Measurements from ENCODE around the gene HSPA14. TPM values are rescaled to one million over a fixed set of nuclear protein-coding genes. Genes with fewer than 3 reads are reported as not detected.

Gene HSPA14
- total RNA-seq, 1 experiment from 2014 or later: 41.0 TPM

DNA sequence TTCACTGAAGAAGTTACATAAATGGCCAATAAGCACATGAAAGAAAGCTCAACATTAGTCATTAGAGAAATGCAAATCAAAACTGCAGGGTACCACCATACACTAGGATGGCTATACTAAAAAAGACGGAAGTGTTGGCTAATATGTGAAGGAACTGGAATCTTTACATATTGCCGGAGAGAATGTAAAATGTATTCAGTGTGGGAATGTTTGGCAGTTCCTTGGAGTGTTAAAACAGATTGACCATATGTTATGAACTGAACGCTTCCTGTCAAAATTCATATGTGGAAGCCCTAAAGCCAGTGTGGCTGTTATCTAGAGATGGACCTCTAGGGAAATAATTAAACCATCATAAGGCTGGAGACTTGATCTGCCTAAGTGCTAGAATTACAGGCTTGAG, 73.7 kb downstream of the HSPA14 start:
- H4K91ac ChIP-seq (ENCODE audit: insufficient read length, low read depth, low read length): no peak overlapping the region
- H3K4me2 ChIP-seq (ENCODE audit: insufficient read depth, insufficient read length, low read length): no peak overlapping the region
- H4K8ac ChIP-seq (replicated peaks; ENCODE audit: insufficient read length, low read depth, low read length): no peak overlapping the region
- no peak overlapping the region for H3K27ac ChIP-seq (ENCODE audit: insufficient read length, low read depth, low read length)
- H2BK120ac ChIP-seq (ENCODE audit: low read depth, low read length, poor library complexity, severe bottlenecking): no peak overlapping the region
- no peak overlapping the region for H2BK15ac ChIP-seq (ENCODE audit: low read depth, low read length)
- no peaks in the 10 kb centered on the region for H3K27me3 Mint-ChIP-seq (ENCODE audit: low read depth)
- no peak overlapping the region for H3K4ac ChIP-seq (ENCODE audit: low read depth, low read length)
- H3K18ac ChIP-seq (ENCODE audit: insufficient read length, low read depth, low read length): no peak overlapping the region
- H4K20me1 ChIP-seq (ENCODE audit: control insufficient read depth, insufficient read depth, insufficient read length): no peaks in the 10 kb centered on the region
- no peak overlapping the region for H4K5ac ChIP-seq (ENCODE audit: insufficient read length, low read depth, low read length)
- H3K4me1 Mint-ChIP-seq: no peaks in the 10 kb centered on the region
- H3T11ph ChIP-seq (ENCODE audit: low read length): no peak overlapping the region
- no peak for TF ChIP-seq CTCF (conservative IDR thresholded peaks at IDR 0.05)
- H2AK5ac ChIP-seq (ENCODE audit: insufficient read length, low read length): no peak overlapping the region
- no peak overlapping the region for H2AFZ ChIP-seq (ENCODE audit: low read length)
- no peak overlapping the region for H3K14ac ChIP-seq (ENCODE audit: insufficient read depth, low read length)
- H3K9me3 Mint-ChIP-seq: peaks cover 35 to 46% of the 10 kb centered on the region in 2 experiments
- H3K36me3 Mint-ChIP-seq (ENCODE audit: insufficient read depth in 1 of 3, low read depth in 3 of 3): peaks cover 79 to 93% (median 91%) of the 10 kb centered on the region in 3 experiments
- no peak overlapping the region for H3K4me3 Mint-ChIP-seq
- H3K9ac ChIP-seq (ENCODE audit: extremely low read depth, insufficient read length, low read length): no peak overlapping the region
- no peak overlapping the region for H2BK20ac ChIP-seq (ENCODE audit: low read depth, low read length, poor library complexity, severe bottlenecking)
- no peak overlapping the region for H2BK12ac ChIP-seq (ENCODE audit: insufficient read length, low read depth, low read length)
- no peaks in the 10 kb centered on the region for H3K79me2 ChIP-seq (ENCODE audit: insufficient read depth, low read length)
- no peaks in the 10 kb centered on the region for H3K79me1 ChIP-seq (ENCODE audit: insufficient read depth, low read depth, low read length, poor library complexity, severe bottlenecking)
- no peaks in the 10 kb centered on the region for H3K27me3 ChIP-seq (ENCODE audit: insufficient read depth, low read length)
- H3K27ac Mint-ChIP-seq: no peak overlapping the region
- H3K4me1 ChIP-seq (ENCODE audit: insufficient read depth, low read length): no peaks in the 10 kb centered on the region
- no peak overlapping the region for H2BK5ac ChIP-seq (ENCODE audit: insufficient read length, low read length)
- no peak overlapping the region for H3K23ac ChIP-seq (ENCODE audit: insufficient read length, low read depth, low read length)
- WGBS (ENCODE audit: extremely low coverage, insufficient read length, low lambda C conversion rate): no CpG with 5 or more reads among the region's 3 CpGs
- no peak for DNase-seq
- H3K56ac ChIP-seq (ENCODE audit: insufficient read length, low read depth, low read length): no peak overlapping the region
- H3K9me3 ChIP-seq (ENCODE audit: control insufficient read depth, low read depth, low read length): peaks cover 10% of the 10 kb centered on the region
- H3K23me2 ChIP-seq (ENCODE audit: insufficient read length, low read depth, low read length, poor library complexity, severe bottlenecking): peaks cover 3% of the 10 kb centered on the region
